ENCODE measurements around the gene CAPZA2.

The CAPZA2 gene

DNA sequence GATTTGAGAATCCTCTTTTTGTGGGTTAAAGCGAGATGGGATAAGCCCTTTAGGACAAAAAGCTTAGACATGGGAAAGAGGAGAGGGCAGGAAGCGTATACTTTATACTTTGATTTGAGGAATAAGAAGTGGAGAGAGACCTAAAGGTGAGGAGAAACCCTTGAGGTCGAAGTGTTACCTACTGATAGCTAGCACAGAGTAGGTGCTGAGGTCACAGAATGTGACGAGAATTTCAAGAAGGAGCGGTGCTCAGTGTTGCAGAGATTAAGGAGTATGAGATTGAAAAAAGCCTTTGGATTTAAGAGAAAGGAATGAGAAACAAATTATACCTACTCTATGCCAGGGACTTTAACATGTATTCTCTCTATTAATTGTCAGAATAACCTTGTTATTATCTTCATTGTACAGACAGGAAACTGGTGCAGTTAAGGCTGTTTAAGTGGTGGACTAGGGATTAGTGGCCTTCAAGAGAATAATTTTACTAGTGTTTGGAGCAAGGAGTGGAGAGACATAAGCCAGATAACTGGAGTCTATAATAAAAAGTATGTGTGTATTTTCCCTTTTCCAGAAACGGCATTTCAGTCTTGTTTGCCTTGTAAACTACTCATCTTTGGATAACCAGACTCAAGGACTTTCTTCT is 8.8 kb downstream of the CAPZA2 start:
- DNase-seq (ENCODE audit: extremely low spot score), result no peak
- TF ChIP-seq, protein P1, sequence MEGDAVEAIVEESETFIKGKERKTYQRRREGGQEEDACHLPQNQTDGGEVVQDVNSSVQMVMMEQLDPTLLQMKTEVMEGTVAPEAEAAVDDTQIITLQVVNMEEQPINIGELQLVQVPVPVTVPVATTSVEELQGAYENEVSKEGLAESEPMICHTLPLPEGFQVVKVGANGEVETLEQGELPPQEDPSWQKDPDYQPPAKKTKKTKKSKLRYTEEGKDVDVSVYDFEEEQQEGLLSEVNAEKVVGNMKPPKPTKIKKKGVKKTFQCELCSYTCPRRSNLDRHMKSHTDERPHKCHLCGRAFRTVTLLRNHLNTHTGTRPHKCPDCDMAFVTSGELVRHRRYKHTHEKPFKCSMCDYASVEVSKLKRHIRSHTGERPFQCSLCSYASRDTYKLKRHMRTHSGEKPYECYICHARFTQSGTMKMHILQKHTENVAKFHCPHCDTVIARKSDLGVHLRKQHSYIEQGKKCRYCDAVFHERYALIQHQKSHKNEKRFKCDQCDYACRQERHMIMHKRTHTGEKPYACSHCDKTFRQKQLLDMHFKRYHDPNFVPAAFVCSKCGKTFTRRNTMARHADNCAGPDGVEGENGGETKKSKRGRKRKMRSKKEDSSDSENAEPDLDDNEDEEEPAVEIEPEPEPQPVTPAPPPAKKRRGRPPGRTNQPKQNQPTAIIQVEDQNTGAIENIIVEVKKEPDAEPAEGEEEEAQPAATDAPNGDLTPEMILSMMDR (IDR thresholded peaks at IDR 0.05; ENCODE audit: control extremely low read depth, extremely low read depth, low read depth, missing control alignments), result no peak
- CTCF ChIA-PET, result no interaction called here
- POLR2A ChIA-PET, result no interaction called here

DNA sequence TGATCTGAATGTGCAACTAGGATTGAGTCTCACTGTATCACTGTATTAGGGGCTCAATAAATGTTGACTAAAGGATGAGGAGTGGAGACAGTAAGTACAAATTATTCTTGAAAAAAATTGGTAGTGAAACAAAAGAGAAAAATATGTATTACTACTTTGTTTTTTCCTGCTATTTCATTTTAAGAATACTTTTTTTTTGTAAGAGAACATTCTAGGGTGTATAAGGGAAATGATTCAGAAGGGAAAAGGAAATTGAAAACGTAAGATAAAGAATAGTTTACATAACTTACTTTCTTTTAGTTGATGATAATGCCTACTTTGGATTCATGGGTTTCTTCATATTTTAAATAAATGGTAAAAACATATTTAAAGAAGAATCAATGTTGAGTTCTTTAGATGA is 9.6 kb downstream of the CAPZA2 start:
- POLR2A ChIA-PET, result no interaction called here
- DNase-seq (ENCODE audit: extremely low spot score), result no peak
- CTCF ChIA-PET, result no interaction called here
- TF ChIP-seq, protein P1 (IDR thresholded peaks at IDR 0.05; ENCODE audit: control extremely low read depth, extremely low read depth, low read depth, missing control alignments), result no peak

DNA sequence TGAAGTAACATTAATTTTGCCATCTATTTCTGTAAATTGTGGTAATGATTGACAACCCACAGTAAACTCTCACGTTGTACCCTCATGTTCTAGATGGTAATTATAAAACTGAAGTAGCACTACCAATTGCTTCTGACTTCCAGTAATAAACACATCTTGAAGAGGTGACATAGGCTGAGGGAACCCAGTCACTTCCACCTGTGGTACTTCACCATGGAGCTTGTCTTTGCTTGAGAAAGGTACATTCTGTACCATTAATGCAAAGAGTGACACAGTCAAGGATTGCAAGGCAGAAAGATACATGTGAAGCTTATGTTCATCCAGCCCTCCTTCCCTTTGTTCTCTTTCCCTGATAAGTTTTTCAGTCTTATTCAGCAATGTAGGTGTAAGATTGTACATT is 11.2 kb downstream of the CAPZA2 start:
- CTCF ChIA-PET, result interaction anchor here (0.9 to 1.7 kb wide), 4 partner anchors 10 to 139 kb away, joined by 3 to 5 read pairs (median 3); no protein-coding TSS in a partner anchor
- TF ChIP-seq, protein P1 (IDR thresholded peaks at IDR 0.05; ENCODE audit: control extremely low read depth, extremely low read depth, low read depth, missing control alignments), result no peak
- POLR2A ChIA-PET, result interaction anchor here (1.4 kb wide), 1 partner anchor 9 kb away, joined by 3 read pairs; no protein-coding TSS in a partner anchor
- no peak for DNase-seq (ENCODE audit: extremely low spot score)

DNA sequence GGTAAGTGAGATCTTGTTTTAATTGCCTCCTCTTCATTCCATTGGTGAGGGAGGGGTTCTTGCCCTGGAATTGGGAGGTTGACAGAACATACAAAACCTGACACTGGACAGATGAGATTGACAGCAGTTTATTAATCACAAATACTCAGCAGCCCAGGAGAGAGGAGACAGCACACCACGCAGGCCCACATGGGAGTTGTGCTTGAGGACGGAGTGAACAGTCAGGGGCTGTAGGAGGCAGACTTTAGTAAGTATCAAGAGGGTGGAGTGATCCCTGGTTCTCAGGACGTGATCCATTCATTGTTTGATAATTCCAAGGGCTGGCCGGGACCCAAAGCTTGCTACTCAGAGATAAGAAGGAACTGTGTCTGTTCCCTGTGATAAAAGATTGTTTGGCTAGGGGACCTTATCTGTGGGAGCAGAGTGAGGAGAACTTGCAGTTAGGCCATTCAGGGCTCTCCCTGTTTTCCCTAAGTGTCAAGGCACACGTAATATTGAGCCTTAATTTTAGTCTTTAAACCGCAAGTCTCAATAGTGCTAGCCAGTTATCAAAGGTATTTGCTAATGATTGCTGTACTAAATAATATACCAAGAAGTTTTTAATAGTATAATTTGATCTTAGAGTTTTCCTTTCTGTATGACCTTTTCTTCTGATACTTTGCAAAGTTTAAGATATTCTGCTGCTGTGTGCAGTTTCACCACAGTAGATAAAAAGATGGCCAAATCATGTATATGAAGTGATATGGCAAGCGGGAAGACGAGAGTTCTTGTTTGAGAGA is 14.5 kb downstream of the CAPZA2 start:
- ChIA-PET CTCF (interaction anchor here (1.0 to 1.8 kb wide), 3 partner anchors 11 to 250 kb away, joined by 3 to 4 read pairs (median 3); no protein-coding TSS in a partner anchor), POLR2A (no interaction called here)

DNA sequence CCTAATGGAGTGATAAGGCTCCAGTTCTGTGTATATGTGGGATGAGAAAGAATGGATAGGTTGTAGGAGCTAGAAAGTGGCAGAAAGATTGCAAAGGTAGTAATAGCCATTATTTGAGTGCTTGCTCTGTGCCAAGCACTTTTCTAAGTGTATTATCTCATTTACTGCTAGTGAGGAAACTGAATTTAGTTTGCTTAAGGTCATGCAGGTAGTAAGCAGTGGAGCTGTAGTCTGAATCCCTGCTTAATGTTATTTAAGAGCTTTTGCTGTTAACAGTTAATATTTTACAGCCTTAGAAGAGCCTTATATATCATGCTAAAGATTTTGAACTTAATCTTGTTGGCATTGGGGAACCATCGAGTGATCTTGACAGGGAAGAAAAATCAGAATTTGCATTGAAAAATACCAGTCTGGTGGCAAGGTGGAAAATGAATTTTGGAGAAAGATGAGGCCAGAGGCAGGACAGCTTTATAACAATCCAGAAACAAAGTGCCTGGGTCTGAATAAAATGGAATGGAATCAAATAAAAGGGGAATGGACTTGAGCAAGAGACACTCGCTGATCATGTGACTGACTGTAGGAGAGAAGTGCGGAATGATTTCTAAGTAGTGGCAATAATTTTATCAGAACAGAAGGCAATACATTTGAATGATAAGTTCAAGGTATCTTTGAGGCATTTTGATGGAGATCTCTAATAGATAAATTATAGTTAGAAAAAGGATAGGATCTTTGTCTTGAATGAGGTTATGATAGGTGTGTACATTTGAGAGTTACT is 15.2 kb downstream of the CAPZA2 start:
- CTCF ChIA-PET, result interaction anchor here (1.0 to 1.8 kb wide), 4 partner anchors 12 to 250 kb away, joined by 3 to 4 read pairs (median 3); no protein-coding TSS in a partner anchor

More for the DNA sequence above, 14.5 kb downstream of the CAPZA2 start:
- TF ChIP-seq, protein P1 (IDR thresholded peaks at IDR 0.05; ENCODE audit: control extremely low read depth, extremely low read depth, low read depth, missing control alignments), result no peak
- no peak for DNase-seq (ENCODE audit: extremely low spot score)

More for the DNA sequence above, 15.2 kb downstream of the CAPZA2 start:
- DNase-seq (ENCODE audit: extremely low spot score), result no peak
- TF ChIP-seq, protein P1 (IDR thresholded peaks at IDR 0.05; ENCODE audit: control extremely low read depth, extremely low read depth, low read depth, missing control alignments), result no peak
- POLR2A ChIA-PET, result no interaction called here
